Endodermal cell (in vitro differentiated cells): Measurements from ENCODE around the gene DCLK1. TPM values are rescaled to one million over a fixed set of nuclear protein-coding genes. Genes with fewer than 3 reads are reported as not detected.
"Not testable (repeated sequence)": the region's sequence is repeated elsewhere in the genome, so short reads cannot be mapped to it uniquely, and the experiment has no call there.

Source experiments
- DNase-seq: peaks from one replicate; pipeline ENCODE4 v3.0.0-alpha.2; 2017
- H3K27ac ChIP-seq: 2 replicates; pipeline ENCODE4 v1.5.1; 2013; ENCODE audit warnings: mild to moderate bottlenecking, low read depth, low read length, moderate library complexity
- H3K27me3 ChIP-seq: 2 replicates; pipeline ENCODE4 v1.6.1; 2013; ENCODE audit warnings: mild to moderate bottlenecking, low read length, moderate library complexity; ENCODE audit not compliant: insufficient read depth, control insufficient read depth, poor library complexity, severe bottlenecking
- H3K36me3 ChIP-seq: 2 replicates; pipeline ENCODE4 v1.7.0; 2013; ENCODE audit warnings: mild to moderate bottlenecking, low read length, moderate library complexity; ENCODE audit not compliant: control insufficient read depth, insufficient read depth
- H3K4me1 ChIP-seq: one replicate; pipeline ENCODE4 v1.7.0; 2013; ENCODE audit warnings: low read length; ENCODE audit not compliant: control insufficient read depth, insufficient read depth
- H3K4me3 ChIP-seq: 2 replicates; pipeline ENCODE4 v1.5.1; 2013; ENCODE audit warnings: mild to moderate bottlenecking, low read length, moderate library complexity
- H3K9ac ChIP-seq: 2 replicates; pipeline ENCODE4 v1.6.1; 2013; ENCODE audit warnings: mild to moderate bottlenecking, low read length, moderate library complexity; ENCODE audit not compliant: poor library complexity, severe bottlenecking; ENCODE audit errors: extremely low read depth
- H3K9me3 ChIP-seq: 2 replicates; pipeline ENCODE4 v1.6.1; 2013; ENCODE audit warnings: mild to moderate bottlenecking, low read length, moderate library complexity; ENCODE audit not compliant: control insufficient read depth
- H3K27ac Mint-ChIP-seq: 2 replicates; pipeline ENCODE4 v1.8.0; 2020; ENCODE audit warnings: mixed read lengths
- H3K27me3 Mint-ChIP-seq: 2 replicates; pipeline ENCODE4 v1.8.0; 2021; ENCODE audit warnings: mild to moderate bottlenecking, mixed read lengths; ENCODE audit not compliant: insufficient read depth
- H3K36me3 Mint-ChIP-seq: 2 replicates; pipeline ENCODE4 v1.8.0; 2020; ENCODE audit warnings: low read depth, mixed read lengths
- H3K4me1 Mint-ChIP-seq: 2 replicates; pipeline ENCODE4 v1.8.0; 2020; ENCODE audit warnings: mixed read lengths
- H3K4me3 Mint-ChIP-seq: 2 replicates; pipeline ENCODE4 v1.8.0; 2020; ENCODE audit warnings: mild to moderate bottlenecking, moderate library complexity, mixed read lengths
- H3K9me3 Mint-ChIP-seq: 2 replicates; pipeline ENCODE4 v1.8.0; 2020; ENCODE audit warnings: mild to moderate bottlenecking, mixed read lengths
- WGBS, 2 experiments: methylation state at CpG; one replicate each; pipeline versions ENCODE4 v1.1.5 to v1.1.7; 2013; ENCODE audit warnings: missing lambda C conversion rate in 2 of 2, mixed read lengths in 1 of 2; ENCODE audit not compliant: insufficient coverage in 1 of 2, insufficient read length in 1 of 2; 5-methylcytosine and 5-hydroxymethylcytosine counted together
- total RNA-seq, 2 donors: library from RNA; stranded (reverse); fragmentation: NEBNext Ultra II Directional in 1 of 2; extraction: Animal tissue kit (Norgen Biotek cat#: 25700) in 1 of 2; gene quantifications; 2 replicates in 1 of 2; 3 replicates in 1 of 2; pipeline ENCODE4 v1.2.1, GENCODE V29; 2021
- TF ChIP-seq, protein P1 (sequence below): fragments of 200-600 bp; sonication (generic); conservative IDR thresholded peaks from 2 replicates; pipeline ENCODE4 v1.5.0; 2021; ENCODE audit warnings: antibody characterized with exemption, mild to moderate bottlenecking

Gene DCLK1
- total RNA-seq, 2 donors from 2014 or later, result 3.0 to 32.8 TPM

GRCh38 chr13:36074659-36075058 lies 56.5 kb downstream of the DCLK1 start:
- Mint-ChIP-seq H3K4me3 (no peak overlapping the region), H3K9me3 (peaks cover 2% of the 10 kb centered on the region), H3K27me3 (no peaks in the 10 kb centered on the region), H3K27ac (no peak overlapping the region), H3K4me1 (peaks cover 17% of the 10 kb centered on the region), H3K36me3 (no peaks in the 10 kb centered on the region)
- Histone ChIP-seq H3K9me3 (no peaks in the 10 kb centered on the region), H3K4me1 (no peaks in the 10 kb centered on the region), H3K27me3 (no peaks in the 10 kb centered on the region), H3K27ac (no peak overlapping the region), H3K36me3 (no peaks in the 10 kb centered on the region), H3K9ac (no peak overlapping the region), H3K4me3 (no peak overlapping the region)
- whole genome bisulfite sequencing, 2 experiments, result 90 to 91% methylated on average over 3 of the region's 3 CpGs
- TF ChIP-seq, protein P1, sequence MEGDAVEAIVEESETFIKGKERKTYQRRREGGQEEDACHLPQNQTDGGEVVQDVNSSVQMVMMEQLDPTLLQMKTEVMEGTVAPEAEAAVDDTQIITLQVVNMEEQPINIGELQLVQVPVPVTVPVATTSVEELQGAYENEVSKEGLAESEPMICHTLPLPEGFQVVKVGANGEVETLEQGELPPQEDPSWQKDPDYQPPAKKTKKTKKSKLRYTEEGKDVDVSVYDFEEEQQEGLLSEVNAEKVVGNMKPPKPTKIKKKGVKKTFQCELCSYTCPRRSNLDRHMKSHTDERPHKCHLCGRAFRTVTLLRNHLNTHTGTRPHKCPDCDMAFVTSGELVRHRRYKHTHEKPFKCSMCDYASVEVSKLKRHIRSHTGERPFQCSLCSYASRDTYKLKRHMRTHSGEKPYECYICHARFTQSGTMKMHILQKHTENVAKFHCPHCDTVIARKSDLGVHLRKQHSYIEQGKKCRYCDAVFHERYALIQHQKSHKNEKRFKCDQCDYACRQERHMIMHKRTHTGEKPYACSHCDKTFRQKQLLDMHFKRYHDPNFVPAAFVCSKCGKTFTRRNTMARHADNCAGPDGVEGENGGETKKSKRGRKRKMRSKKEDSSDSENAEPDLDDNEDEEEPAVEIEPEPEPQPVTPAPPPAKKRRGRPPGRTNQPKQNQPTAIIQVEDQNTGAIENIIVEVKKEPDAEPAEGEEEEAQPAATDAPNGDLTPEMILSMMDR, result no peak
- DNase-seq, result no peak

DNA sequence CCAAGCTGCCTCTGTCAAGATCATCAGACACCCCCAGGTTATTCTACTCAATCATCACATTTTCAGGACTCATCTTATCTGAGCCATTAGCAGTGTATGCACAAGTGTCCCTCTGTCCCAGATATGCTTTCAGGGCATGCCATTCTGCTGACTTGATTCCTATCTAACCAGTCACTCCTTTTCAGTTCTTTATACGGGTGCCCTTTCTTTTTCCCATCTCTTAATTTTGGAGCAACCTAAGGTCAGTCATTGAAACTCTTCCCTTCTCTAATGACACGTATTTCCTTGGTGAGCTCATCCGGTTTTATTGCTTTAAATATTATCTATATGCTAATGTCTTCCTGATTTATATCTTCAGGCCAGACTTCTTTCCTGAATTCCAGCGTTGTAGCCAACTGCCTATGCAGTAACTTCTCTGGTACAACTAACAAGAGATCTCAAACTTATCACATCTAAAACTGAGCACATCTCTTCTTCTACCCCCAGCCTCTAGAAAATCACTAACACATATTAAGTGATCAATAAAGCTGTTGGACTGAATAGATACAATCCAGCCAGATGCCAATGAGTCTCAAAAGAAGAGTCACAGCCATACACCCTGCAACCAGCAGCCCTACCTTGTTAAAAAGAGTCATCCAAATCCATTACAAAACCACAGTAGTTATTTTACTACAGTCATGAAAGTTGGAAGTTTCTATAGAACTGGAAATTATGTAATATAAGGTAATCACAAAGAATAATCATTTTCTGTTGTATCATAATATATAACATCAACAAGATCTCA lies 58.8 kb downstream of the DCLK1 start:
- no peaks in the 10 kb centered on the region for H3K36me3 Mint-ChIP-seq
- no peak overlapping the region for H3K9ac ChIP-seq
- no peaks in the 10 kb centered on the region for H3K27me3 Mint-ChIP-seq
- no peaks in the 10 kb centered on the region for H3K9me3 ChIP-seq
- no peak overlapping the region for H3K4me3 ChIP-seq
- DNase-seq, result no peak
- H3K9me3 Mint-ChIP-seq, result no peaks in the 10 kb centered on the region
- TF ChIP-seq, protein P1, result no peak
- no peak overlapping the region for H3K4me3 Mint-ChIP-seq
- H3K4me1 Mint-ChIP-seq, result peaks cover 26% of the 10 kb centered on the region
- WGBS, 2 experiments, result 85 to 88% methylated on average over 3 to 4 of the region's 4 CpGs
- no peaks in the 10 kb centered on the region for H3K36me3 ChIP-seq
- H3K27ac ChIP-seq, result no peak overlapping the region
- no peaks in the 10 kb centered on the region for H3K4me1 ChIP-seq
- no peaks in the 10 kb centered on the region for H3K27me3 ChIP-seq
- no peak overlapping the region for H3K27ac Mint-ChIP-seq

DNA sequence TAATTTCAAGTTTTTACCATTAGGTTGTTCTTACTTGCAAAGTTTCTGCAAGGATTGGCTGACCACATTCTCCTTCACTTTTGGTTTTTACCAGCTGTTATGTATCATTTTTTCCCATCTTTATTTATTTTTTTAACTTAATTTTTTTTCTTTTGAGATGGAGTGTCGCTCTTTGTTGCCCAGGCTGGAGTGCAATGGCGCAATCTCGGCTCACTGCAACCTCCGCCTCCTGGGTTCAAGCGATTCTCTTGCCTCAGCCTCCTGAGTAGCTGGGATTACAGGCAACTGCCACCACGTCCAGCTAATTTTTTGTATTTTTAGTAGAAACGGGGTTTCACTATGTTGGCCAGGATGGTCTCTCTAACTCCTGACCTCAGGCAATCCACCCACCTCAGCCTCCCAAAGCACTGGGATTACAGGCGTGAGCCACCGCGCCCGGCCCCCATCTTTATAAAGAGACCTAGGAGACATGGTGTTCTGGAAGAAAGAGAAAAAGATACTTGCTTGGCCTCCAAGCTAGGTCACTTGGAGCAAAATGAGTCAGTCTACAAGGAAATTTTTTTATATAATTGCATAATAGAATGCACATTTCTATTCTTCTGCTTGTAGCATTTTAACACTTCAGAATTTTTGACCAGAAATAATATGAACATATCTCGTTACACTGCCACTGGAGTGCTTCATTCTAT lies 60.5 kb downstream of the DCLK1 start:
- H3K27ac ChIP-seq, H3K27ac Mint-ChIP-seq, H3K36me3 Mint-ChIP-seq, H3K4me3 Mint-ChIP-seq, H3K36me3 ChIP-seq, H3K27me3 ChIP-seq, DNase-seq, H3K9me3 ChIP-seq, H3K4me1 ChIP-seq, H3K27me3 Mint-ChIP-seq, H3K4me3 ChIP-seq, H3K9ac ChIP-seq, H3K9me3 Mint-ChIP-seq: not testable (repeated sequence)
- H3K4me1 Mint-ChIP-seq, result peaks cover 26% of the 10 kb centered on the region
- 90% methylated on average over 12 of the region's 12 CpGs; no CpG with 5 or more reads in 1 of the 2 experiments for WGBS, 2 experiments
